SK-N-SH treated with all-trans-retinoic acid at 6 μM for 48 hours (cell line): Measurements from ENCODE around the gene CHRNG.

Experiments used
- BACH2 ChIP-seq: fragments of 250-450 bp; sonication (Bioruptor Pico); IDR thresholded peaks from 2 replicates; pipeline ENCODE4 v1.9.0; 2021; ENCODE audit warnings: mild to moderate bottlenecking, borderline replicate concordance
- CREB5 ChIP-seq: fragments of 250-450 bp; sonication (Bioruptor Pico); IDR thresholded peaks from 2 replicates; pipeline ENCODE4 v1.5.1; 2020; ENCODE audit warnings: low read depth, mild to moderate bottlenecking, moderate library complexity
- GLIS3 ChIP-seq: fragments of 250-450 bp; sonication (Bioruptor Pico); IDR thresholded peaks from 2 replicates; pipeline ENCODE4 v1.5.0; 2020; ENCODE audit warnings: mild to moderate bottlenecking, moderate library complexity
- PATZ1 ChIP-seq: fragments of 250-450 bp; sonication (Bioruptor Pico); IDR thresholded peaks from 2 replicates; pipeline ENCODE4 v1.8.0; 2020; ENCODE audit warnings: mild to moderate bottlenecking, moderate library complexity, borderline replicate concordance
- SNAI2 ChIP-seq: fragments of 250-450 bp; sonication (Bioruptor Pico); IDR thresholded peaks from 2 replicates; pipeline ENCODE4 v1.5.0; 2020; ENCODE audit warnings: mild to moderate bottlenecking, moderate library complexity
- ZFP3 ChIP-seq: fragments of 250-450 bp; sonication (Bioruptor Pico); IDR thresholded peaks from 2 replicates; pipeline ENCODE4 v1.5.0; 2020; ENCODE audit warnings: mild to moderate bottlenecking, moderate library complexity
- ZFP30 ChIP-seq: fragments of 450-650 bp; formaldehyde crosslinking; IDR thresholded peaks from 2 replicates; pipeline ENCODE4 v1.5.0; 2022; ENCODE audit warnings: mild to moderate bottlenecking, moderate library complexity
- ZNF70 ChIP-seq: fragments of 450-650 bp; formaldehyde crosslinking; IDR thresholded peaks from 2 replicates; pipeline ENCODE4 v1.5.0; 2020; ENCODE audit warnings: mild to moderate bottlenecking, moderate library complexity

GRCh38 chr2:232522623-232523401 is 16.7 kb upstream of the CHRNG start:
- TF ChIP-seq SNAI2 (CRISPR knock-in tag): no peak
- TF ChIP-seq ZFP3 (CRISPR knock-in tag): no peak
- TF ChIP-seq CREB5 (CRISPR knock-in tag): no peak
- TF ChIP-seq BACH2 (CRISPR knock-in tag): no peak
- TF ChIP-seq PATZ1 (CRISPR knock-in tag): no peak
- TF ChIP-seq ZFP30 (CRISPR knock-in tag): no peak
- no peak for TF ChIP-seq GLIS3 (CRISPR knock-in tag)
- no peak for TF ChIP-seq ZNF70 (CRISPR knock-in tag)
